T follicular helper cell (primary cell): Measurements from ENCODE around the gene CWF19L2.
"Not testable (repeated sequence)": the region's sequence is repeated elsewhere in the genome, so short reads cannot be mapped to it uniquely, and the experiment has no call there.

ENCODE experiments used
- DNase-seq: peaks from one replicate; pipeline ENCODE4 v3.0.0-alpha.2; 2020; ENCODE audit warnings: low read depth
- total RNA-seq, 2 experiments: gene quantifications; one replicate each; lab custom pipeline; 2026; lab: John Stamatoyannopoulos, UW

CWF19L2 gene
- 55.9 to 81.0 reads per million in 2 experiments for total RNA-seq

DNA sequence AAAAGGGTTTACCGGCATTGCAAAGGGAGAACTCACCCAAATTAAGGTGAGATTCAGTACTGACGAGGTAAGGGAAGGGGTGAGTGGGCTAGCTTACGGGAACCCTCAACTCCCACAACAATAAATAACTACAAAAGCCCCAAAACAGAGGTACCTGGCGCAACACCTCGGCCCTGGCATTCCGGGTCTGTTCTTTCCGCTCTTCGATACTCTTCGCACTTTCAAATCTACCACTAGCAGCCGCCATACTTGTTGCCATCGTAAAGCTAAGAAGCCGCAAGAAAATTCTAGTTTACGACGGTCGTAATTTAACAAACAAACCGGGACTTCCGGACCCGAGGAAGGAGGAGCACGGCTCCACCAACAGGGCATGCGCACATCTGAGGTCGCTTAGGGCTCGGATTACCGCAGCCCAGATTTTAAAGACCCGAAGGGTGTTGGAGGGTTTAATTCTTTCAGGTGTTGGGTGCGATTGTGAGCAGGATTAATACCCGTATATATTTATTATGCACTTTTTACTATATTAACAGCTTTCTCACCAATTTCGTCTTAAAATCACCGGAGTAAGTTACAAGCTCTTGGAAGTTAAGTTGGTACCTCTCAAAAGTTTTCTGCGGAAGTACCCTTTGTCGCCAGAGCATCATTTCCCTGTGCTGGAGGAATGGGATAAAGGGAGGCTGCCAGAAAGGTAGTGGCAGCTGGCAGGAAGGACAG is at the start of gene CWF19L2:
Gene CWF19L2, minus strand, starts transcription at position 268 of the 714 bp plus-strand sequence. Its CDS starts 9 bp downstream, at position 259.
- DNase-seq = peak; percentile 85

DNA sequence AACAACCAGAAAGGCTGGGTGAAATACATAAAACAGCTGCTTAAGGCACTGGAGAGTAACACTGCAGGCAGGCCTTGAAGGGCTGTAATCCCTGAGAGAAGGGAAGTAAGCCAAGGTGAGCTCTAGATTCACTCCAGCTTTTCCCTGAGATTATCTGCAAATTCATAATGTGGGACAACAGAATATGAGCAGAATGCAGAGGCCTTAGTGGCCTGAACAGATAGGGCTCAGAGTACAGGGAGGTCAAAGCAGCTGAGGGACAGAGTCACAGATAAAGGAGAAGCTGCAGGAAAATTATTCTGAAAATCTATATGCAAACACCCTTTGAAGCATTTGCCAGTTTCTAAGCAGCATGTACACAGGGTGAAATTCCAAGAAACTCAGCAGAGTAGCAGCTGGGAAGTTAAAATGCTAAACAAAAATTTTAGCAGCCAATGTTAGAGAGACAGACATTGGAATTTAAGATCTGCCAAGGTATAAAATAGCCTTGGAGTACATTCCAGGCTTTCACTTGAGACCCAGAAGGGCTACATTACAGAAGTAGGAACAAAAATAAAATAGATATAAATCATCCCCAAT is 48.1 kb upstream of the CWF19L2 start:
- DNase-seq = no peak

DNA sequence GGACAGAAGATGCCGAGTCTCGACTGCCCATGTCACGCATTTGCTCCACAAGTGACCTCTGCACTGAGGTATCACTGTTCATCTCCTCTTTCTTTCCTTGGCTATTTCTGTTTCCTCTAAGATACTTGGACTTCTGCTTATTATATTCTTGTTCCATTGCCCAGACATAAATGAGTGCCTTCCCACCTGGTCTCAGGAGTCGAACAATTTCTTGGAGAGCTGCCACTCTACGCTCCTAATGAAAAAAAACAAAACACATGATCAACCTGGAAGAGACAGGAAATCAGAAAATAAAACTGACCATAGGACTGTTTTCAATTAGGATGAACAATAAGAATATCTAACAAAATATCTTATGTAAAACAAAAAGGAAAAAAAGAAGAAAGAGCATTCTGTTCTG is 47.4 kb upstream of the CWF19L2 start:
- no peak for DNase-seq

DNA sequence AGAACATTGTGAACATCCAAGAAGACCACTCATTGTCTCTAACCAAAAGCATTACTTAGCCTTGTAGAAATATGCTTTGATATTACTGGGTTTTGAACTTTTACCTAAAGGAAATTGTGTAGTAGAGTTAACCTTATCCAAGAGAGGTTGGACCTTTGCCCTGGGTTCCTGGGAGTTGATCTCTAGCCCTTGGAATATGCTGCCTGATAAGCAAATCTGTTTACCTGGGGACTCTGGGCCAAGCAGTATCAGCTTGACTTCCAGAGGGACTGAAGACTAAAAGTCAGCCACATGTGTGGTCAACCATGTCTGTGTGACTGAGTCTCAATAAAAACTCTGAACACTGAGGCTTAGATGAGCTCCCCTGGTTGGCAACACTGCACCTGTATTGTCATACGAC is 44.1 kb upstream of the CWF19L2 start:
- no peak for DNase-seq

DNA sequence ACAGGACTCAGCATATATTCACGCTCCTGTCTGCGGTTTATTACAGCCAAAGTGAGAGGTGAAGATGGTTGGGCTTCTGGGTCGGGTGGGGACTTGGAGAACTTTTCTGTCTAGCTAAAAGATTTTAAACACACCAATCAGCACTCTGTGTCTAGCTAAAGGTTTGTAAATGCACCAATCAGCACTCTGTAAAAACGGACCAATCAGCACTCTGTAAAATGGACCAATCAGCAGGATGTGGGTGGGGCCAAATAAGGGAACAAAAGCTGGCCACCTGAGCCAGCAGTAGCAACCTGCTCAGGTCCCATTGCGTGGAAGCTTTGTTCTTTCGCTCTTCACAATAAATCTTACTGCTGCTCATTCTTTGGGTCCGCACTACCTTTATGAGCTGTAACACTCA is 39.7 kb upstream of the CWF19L2 start:
- DNase-seq = not testable (repeated sequence)

DNA sequence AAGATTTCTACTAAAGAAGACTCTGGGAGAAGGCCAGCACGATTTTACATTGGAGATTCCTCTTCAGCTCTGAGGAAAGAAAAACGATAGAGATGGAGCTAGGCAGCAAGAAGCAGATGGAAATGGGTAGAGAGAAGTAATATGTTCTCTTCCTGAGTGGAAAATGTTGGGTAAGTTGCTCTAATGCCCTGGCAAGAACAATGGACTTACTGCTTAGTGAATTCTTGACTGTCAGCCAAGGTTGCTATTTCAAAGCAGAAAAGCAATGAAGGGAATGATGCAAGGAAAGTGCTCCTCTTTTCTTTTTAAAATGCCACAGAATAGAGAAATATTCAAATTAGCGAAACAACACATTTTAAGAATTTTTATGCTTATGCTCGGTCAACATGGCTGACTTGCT is 38.4 kb upstream of the CWF19L2 start:
- no peak for DNase-seq

DNA sequence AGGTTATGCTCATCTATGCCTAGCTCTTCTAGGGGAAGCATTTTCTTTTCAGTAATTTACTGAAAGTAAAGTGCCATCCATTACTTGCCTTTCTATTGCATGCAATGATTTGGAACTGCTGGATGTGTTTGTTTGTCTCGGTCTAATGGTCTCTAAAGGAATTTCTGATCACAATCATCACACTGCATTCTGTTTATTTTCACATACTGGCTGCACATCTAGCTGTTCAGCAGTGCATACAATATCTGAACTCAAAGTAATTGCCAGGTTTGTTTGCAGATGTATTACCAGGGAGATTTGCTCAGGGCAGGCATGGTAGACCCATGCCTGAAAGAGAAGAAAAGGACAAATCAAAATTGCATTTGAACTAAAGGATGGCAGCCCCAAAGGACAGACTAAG is 36.4 kb upstream of the CWF19L2 start:
- DNase-seq = no peak

DNA sequence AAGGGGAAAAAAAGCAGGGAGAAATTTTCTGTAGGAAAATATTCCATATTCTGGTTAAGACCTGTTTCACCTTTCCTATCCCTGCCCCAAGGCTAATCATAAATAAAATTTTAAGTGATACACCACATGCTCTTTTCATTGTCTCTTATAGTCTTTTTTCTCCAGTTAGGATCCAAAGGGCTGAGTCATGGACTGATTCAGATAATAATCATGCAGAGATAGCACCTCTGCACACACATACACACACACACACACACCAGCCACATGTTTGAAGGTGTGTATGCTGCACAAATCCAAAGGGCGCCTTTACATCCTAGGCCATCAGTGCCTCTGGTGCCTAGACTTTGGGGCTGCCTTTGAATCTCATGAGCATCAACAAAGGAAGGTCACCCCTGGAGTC is 35.5 kb upstream of the CWF19L2 start:
- no peak for DNase-seq

DNA sequence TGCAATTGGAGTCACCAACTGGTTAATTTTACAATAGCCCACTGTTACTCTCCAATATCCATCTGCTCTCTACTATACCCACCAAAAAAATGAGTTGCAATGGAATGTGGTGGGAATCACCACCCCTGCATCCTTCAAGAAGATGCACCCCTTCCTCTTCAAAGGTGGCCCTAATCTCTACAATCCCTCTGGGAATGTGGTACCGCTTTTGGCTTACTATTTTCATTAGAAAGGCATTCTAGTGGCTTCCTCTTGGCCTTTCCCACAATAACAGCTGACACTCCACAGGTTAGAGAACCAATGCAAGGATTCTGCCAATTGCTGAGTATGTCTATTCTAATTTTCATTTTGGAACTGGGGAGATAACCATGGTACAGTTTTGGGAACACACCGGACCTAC is 33.2 kb upstream of the CWF19L2 start:
- no peak for DNase-seq

DNA sequence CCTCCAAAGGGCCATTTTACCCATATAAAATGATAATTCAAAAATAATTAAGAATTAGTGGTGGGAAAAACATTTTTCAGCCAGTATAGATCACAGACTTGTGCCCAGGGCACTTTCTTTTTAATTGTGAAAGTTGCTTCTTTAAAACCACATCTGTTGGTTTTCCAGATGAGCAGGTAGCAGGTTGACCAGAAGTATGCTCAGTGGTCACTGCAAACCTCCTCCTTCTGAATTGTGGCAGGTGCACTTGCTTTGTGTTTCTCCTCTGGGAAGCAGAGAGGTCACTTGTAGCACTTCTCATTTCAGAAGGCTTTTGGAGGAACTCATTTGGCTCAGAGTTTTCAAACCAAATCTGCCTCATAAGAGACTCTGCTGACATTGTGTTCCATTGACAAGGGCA is 24.6 kb upstream of the CWF19L2 start:
- DNase-seq = no peak

DNA sequence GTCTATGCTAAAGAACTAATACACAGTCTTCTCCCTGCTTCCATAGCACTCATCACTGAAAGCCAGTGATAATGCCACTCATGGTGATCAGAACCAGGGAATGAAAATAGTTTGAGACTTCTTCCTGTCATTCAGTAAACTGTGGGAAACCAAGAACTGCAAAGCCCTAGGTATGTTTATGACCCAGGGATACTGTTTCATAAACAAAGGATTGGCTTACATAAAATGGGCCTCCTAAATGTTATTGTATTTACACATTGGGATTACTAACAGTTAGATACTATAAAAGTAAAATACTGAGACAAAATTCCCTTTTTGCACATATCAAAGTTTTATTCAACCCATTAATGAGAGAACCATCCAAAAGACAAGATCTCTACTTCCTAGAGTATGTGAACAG is 21.3 kb upstream of the CWF19L2 start:
- no peak for DNase-seq

DNA sequence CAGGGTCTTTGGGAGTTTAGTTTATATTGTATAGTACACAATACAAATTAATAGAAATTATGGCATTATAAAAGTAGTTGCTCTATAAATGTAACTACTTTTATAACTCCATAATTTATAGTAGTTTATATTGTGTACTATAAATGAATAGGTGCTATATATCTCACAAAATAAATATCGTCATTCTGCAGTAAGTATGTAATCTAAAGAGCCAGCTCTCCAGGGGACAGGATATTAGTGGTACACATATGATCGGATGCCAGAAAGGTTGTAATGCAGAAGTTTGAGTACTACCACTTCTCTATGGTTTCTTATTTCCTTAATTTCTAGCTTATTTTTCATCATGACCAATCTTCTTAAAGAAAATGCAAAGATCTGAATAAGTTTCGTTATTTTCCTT is 20.2 kb upstream of the CWF19L2 start:
- DNase-seq = no peak

DNA sequence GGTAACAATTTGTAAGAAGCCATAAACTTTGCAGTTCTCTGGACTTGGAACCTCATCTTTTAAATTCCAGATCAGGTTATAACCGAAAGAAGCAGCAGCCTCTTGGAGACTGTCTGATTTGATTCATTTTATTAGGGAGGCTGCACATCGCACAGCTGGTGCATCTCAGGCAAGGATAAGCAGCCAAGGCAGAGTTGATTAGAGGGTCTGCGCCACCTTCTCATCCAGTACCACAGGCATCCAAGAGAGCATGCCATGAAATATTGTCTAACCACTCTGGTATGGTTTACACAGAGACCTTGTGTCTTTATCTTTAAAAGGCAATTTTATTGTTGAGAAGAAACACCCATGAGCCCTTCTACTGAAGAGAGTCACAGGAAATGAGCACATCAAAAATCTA is 16.2 kb upstream of the CWF19L2 start:
- no peak for DNase-seq

DNA sequence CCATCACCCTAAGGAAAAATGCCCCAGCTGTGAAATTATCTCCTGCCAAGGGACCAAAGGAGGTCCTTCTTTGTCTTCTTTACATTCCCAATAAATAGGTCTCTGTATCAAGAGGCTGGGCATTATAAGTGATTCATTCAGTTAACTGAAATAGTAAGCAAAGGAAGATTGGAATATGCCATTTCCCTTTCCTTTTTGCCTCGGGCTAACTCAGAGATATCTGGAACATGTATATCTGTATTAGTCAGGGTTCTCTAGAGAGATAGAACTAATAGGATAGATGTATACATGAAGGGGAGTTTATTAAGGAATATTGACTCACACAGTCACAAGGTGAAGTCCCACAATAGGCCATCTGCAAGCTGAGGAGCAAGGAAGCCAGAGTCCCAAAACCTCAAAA is 15.3 kb upstream of the CWF19L2 start:
- no peak for DNase-seq

DNA sequence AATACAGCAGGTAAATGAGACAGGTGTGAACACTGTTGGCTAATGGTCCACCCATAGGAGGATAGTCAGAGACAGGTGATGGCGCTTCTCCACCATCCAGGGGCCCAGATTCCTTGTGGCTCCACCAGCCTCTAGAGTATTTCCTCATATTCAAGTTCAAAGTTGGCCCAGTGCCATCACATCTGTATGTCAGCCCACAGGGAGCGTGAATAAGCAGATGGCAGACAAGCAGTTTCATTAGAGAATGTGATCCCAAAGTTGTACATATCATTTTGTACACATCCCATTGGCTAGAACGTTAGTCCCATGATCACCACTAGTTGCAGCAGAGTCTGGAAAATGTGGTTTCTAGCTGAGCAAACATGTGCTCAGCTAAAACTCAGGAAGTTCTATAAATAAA is 11.0 kb upstream of the CWF19L2 start:
- DNase-seq = no peak

DNA sequence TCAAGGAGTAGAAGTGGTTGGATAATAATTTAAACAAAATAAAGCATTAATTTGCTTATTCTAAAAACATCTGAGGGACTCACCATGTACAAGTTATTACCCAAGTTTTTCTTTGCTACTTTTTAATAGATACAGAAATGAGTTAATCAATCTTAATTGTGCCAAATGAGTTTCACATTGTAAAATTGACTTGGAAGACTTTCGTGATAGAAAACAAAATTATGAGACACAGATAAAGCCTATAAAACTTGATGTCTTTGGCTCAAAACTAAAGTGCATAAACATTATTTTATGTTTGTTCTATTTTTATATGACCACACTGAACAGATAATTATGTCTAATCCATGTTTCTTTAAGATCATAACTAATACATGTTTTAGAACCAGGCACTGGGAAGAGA is 10.1 kb upstream of the CWF19L2 start:
- DNase-seq = no peak

DNA sequence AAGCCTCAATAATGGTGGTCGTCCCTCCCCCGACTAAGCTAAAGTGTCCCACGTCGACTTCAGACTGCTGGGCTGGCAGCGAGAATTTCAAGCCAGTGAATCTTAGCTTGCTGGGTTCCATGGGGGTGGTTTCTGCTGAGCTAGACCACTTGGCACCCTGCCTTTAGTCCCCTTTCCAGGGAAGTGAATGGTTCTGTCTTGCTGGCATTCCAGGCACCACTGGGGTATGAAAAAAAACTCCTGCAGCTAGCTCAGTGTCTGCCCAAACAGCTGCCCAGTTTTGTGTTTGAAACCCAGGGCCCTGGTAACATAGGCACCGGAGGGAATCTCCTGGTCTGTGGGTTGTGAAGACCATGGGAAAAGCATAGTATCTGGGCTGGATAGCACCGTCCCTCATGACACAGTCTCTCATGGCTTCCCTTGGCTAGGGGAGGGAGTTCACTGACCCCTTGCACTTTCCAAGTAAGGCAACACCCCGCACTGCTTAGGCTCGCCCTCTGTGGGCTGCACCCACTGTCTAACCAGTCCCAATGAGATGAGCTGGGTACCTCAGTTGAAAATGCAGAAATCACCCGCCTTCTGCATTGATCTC is 8.7 kb upstream of the CWF19L2 start:
- not testable (repeated sequence) for DNase-seq

DNA sequence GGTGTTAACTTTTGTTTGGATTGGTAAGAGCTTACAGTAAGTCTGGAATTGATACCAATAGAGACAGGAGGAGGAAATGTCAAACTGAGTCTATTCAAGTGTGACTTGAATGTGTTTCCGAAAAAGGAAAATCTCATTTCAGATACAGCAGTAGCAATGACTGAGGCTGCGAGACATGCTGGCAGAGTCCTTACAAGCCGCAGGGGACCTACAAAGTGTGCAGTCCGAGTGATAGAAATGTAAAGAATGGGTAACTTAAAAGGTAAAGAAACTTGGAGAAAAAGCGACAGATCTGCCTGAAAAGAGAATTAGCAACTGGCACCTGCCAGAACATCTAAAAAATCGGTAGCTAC is 444 bp downstream of the CWF19L2 start:
- DNase-seq = no peak

DNA sequence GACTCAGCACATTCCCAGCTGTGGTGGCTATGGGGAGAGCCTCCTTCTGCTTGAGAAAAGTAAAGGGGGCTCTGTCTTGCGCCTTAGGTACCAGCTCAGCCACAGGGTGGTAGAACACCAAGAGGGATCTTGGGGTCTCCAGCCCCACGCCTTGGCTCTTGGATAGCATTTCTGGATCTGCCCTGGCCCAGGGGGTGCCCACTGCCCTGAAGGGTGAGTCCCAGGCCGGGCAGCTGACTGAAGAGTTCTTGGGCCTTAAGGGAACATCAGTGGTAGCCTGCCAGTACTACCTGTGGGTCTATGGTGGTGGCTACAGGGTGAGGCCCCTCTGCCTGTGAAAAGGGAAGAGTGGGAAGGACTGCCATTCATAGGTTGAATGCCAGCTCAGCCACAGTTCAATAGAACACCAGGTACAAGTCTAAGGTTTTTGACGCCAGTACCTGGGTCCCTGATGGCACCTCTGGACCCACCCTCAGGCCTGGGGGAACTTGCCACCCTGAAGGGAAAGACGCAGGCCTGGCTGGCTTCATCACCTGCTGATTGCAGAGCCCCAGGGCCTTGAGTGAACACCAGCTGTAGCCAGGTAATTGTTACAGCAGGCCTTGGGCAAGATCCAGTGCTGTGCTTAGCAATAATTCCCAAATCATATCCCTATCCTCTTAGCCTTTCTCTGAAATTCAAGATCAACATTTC is 3.9 kb downstream of the CWF19L2 start:
- DNase-seq = no peak

DNA sequence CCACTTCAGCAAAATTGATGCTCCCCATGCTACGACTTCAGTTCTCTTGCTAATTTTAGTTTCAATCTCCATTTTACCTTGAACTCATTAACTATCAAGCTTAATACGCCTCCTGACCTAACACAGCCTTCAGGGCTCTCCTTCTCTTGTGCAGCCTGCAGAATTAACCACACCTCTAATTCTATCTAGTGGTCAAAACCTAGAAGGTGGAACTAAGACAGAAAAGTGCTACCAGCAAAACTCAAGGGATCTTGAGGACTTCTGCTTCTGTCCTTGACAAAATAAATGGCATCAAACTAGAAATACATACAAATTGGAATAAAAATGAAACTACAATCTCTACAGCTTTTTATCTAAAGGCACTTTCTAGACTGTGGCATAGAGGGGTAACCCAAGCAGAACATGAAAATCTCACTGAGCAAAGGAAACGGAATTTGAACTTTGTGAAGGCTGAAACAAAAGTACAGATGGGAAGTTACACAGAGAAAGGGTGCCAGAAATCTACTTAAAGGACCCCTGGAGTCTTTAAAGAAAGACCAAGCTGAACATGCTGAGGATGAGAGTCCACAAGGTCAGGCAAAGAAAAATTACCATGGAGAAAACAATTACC is 10.7 kb downstream of the CWF19L2 start:
- no peak for DNase-seq

DNA sequence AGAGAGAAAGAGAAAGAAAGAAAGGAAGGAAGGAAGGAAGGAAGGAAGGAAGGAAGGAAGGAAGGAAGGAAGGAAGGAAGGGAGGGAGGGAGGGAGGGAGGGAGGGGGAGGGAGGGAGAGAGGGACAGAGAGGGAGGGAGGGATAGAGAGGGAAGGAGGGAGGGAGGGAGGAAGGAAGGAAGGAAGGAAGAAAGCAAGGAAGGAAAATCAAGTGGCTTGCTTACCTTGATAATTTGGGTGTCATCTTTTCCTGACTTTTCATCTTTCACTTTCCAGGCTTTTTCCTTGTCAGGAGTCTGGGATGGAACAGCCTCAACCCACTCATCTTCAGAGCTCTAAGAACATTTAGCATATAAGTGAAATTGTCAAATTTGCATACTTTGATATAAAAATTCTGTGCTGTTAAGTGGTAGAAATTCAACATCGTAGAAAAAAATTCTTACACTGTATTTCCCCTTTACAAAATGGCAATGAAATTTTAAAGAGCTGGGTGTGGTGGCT is 14.9 kb downstream of the CWF19L2 start:
- DNase-seq = no peak

DNA sequence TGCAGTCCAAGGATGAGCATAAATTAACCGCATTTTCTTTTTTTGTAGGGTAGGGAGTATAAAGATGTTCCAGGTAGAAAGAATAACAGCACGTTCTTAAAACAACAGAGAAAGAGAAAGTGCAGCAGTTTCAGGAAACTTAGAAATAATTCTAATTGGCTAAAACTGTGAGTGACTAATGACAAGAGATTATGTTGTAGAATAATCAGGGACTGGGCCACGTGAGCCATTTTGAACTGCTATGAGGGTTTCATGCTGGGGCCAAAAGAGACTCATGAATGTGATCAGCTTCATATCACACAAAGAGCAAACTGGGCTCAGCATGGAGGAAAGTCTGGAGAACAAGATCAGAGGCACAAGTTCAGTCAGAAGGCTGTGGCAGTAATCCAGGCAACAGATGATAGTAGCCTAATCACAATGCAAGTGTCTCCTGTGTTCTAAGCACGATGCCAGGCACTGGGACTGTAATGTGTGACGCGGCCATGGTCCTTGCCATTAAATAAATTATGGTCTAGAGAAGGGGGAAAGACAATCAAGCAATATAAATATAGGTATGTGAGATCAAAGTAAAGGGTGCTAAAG is 17.9 kb downstream of the CWF19L2 start:
- no peak for DNase-seq
